ENCODE measurements around the gene LRRC27.

The LRRC27 gene

GRCh38 chr10:132373241-132373955 is 41.4 kb downstream of the LRRC27 start:
- no peak for ATAC-seq
- TF ChIP-seq ZFP3 (CRISPR knock-in tag; IDR thresholded peaks at IDR 0.05) (no peak), OSR1 (CRISPR knock-in tag; IDR thresholded peaks at IDR 0.05) (no peak), ESRRG (CRISPR knock-in tag; IDR thresholded peaks at IDR 0.05) (no peak), ZFP30 (CRISPR knock-in tag; IDR thresholded peaks at IDR 0.05) (no peak), ZNF70 (CRISPR knock-in tag; IDR thresholded peaks at IDR 0.05) (no peak), PPARA (CRISPR knock-in tag; IDR thresholded peaks at IDR 0.05; ENCODE audit: borderline replicate concordance) (no peak), ZNF8 (CRISPR knock-in tag; IDR thresholded peaks at IDR 0.05) (no peak), TSHZ2 (CRISPR knock-in tag; IDR thresholded peaks at IDR 0.05) (no peak), PATZ1 (CRISPR knock-in tag; IDR thresholded peaks at IDR 0.05; ENCODE audit: borderline replicate concordance) (no peak), BACH2 (CRISPR knock-in tag; IDR thresholded peaks at IDR 0.05; ENCODE audit: borderline replicate concordance) (no peak)

GRCh38 chr10:132374176-132374575 is 42.2 kb downstream of the LRRC27 start:
- TF ChIP-seq PATZ1 (CRISPR knock-in tag; IDR thresholded peaks at IDR 0.05; ENCODE audit: borderline replicate concordance) (no peak), CREB5 (CRISPR knock-in tag; IDR thresholded peaks at IDR 0.05; ENCODE audit: low read depth) (no peak)
- ATAC-seq, result no peak

GRCh38 chr10:132374612-132375011 is 42.6 kb downstream of the LRRC27 start:
- no peak for TF ChIP-seq ESRRG (CRISPR knock-in tag; IDR thresholded peaks at IDR 0.05)
- TF ChIP-seq RARB (CRISPR knock-in tag; IDR thresholded peaks at IDR 0.05), result no peak
- no peak for TF ChIP-seq CSRNP3 (CRISPR knock-in tag; IDR thresholded peaks at IDR 0.05)
- TF ChIP-seq ZFP3 (CRISPR knock-in tag; IDR thresholded peaks at IDR 0.05), result no peak
- no peak for TF ChIP-seq POU6F1 (CRISPR knock-in tag; IDR thresholded peaks at IDR 0.05; ENCODE audit: borderline replicate concordance, low read depth)
- TF ChIP-seq PATZ1 (CRISPR knock-in tag; IDR thresholded peaks at IDR 0.05; ENCODE audit: borderline replicate concordance), result no peak
- no peak for TF ChIP-seq PPARA (CRISPR knock-in tag; IDR thresholded peaks at IDR 0.05; ENCODE audit: borderline replicate concordance)
- TF ChIP-seq GLIS3 (CRISPR knock-in tag; IDR thresholded peaks at IDR 0.05), result no peak
- no peak for TF ChIP-seq ZC3H10 (CRISPR knock-in tag; IDR thresholded peaks at IDR 0.05)
- no peak for TF ChIP-seq ZNF8 (CRISPR knock-in tag; IDR thresholded peaks at IDR 0.05)
- no peak for TF ChIP-seq SNAI2 (CRISPR knock-in tag; IDR thresholded peaks at IDR 0.05)
- TF ChIP-seq ZNF70 (CRISPR knock-in tag; IDR thresholded peaks at IDR 0.05), result no peak
- no peak for TF ChIP-seq TSHZ2 (CRISPR knock-in tag; IDR thresholded peaks at IDR 0.05)
- no peak for TF ChIP-seq ARNTL (CRISPR knock-in tag; IDR thresholded peaks at IDR 0.05; ENCODE audit: borderline replicate concordance, low read depth)
- no peak for TF ChIP-seq OSR1 (CRISPR knock-in tag; IDR thresholded peaks at IDR 0.05)
- no peak for TF ChIP-seq TCF4 (CRISPR knock-in tag; IDR thresholded peaks at IDR 0.05; ENCODE audit: borderline replicate concordance)
- no peak for ATAC-seq
